DOHH2 (cell line): Measurements from ENCODE around the gene SLC6A19.

Experiments used
- H3F3A ChIP-seq: fragments of 200-600 bp; sonication (generic), shearing (Covaris generic); 2 replicates; pipeline ENCODE4 v1.6.0; 2016; ENCODE audit warnings: antibody characterized with exemption, mild to moderate bottlenecking; ENCODE audit not compliant: control insufficient read depth, insufficient read depth
- H3K27ac ChIP-seq: fragments of 200-600 bp; sonication (generic); 2 replicates; pipeline ENCODE4 v1.5.1; 2014; ENCODE audit warnings: low read depth, mild to moderate bottlenecking, low read length, moderate library complexity
- H3K27me3 ChIP-seq: fragments of 200-600 bp; sonication (generic); 2 replicates; pipeline ENCODE4 v1.6.1; 2014; ENCODE audit warnings: mild to moderate bottlenecking, low read length, mixed read lengths; ENCODE audit not compliant: control insufficient read depth
- H3K36me3 ChIP-seq: fragments of 200-600 bp; sonication (generic); 2 replicates; pipeline ENCODE4 v1.6.1; 2014; ENCODE audit warnings: mild to moderate bottlenecking, low read length, moderate library complexity, mixed read lengths; ENCODE audit not compliant: control insufficient read depth
- H3K4me1 ChIP-seq: fragments of 200-600 bp; sonication (generic); 2 replicates; pipeline ENCODE4 v1.6.1; 2014; ENCODE audit warnings: mild to moderate bottlenecking, low read length, mixed read lengths; ENCODE audit not compliant: control insufficient read depth
- H3K4me2 ChIP-seq: fragments of 200-600 bp; sonication (generic); 2 replicates; pipeline ENCODE4 v1.6.0; 2014; ENCODE audit warnings: mild to moderate bottlenecking, low read length, moderate library complexity
- H3K4me3 ChIP-seq: fragments of 200-600 bp; sonication (generic); 2 replicates; pipeline ENCODE4 v1.5.1; 2014; ENCODE audit warnings: mild to moderate bottlenecking, low read length, mixed read lengths
- H3K79me2 ChIP-seq: fragments of 200-600 bp; sonication (generic); 2 replicates; pipeline ENCODE4 v1.6.1; 2014; ENCODE audit warnings: mild to moderate bottlenecking, low read length, mixed read lengths; ENCODE audit not compliant: control insufficient read depth
- H3K9me2 ChIP-seq: fragments of 200-600 bp; sonication (generic); replicated peaks from 2 replicates; pipeline ENCODE4 v1.6.1; 2014; ENCODE audit warnings: mild to moderate bottlenecking, low read length, mixed read lengths; ENCODE audit not compliant: control insufficient read depth
- H3K9me3 ChIP-seq: fragments of 200-600 bp; sonication (generic); 2 replicates; pipeline ENCODE4 v1.6.1; 2014; ENCODE audit warnings: antibody characterized with exemption, low read length, mixed read lengths; ENCODE audit not compliant: control insufficient read depth, insufficient read depth
- H4K20me1 ChIP-seq: fragments of 200-600 bp; sonication (generic); 2 replicates; pipeline ENCODE4 v1.6.0; 2014; ENCODE audit warnings: low read depth, mild to moderate bottlenecking, antibody characterized with exemption, low read length, moderate library complexity; ENCODE audit not compliant: control insufficient read depth, insufficient read depth
- EZH2phosphoT487 ChIP-seq: fragments of 200-600 bp; sonication (generic); IDR thresholded peaks from 2 replicates; pipeline ENCODE4 v1.6.1; 2017; ENCODE audit warnings: borderline replicate concordance, mild to moderate bottlenecking, antibody characterized with exemption, low read length, moderate library complexity, mixed read lengths
- TF ChIP-seq, protein P1 (sequence below): fragments of 200-600 bp; sonication (generic); IDR thresholded peaks from one replicate; pipeline ENCODE4 v1.5.1; 2014; ENCODE audit warnings: antibody characterized with exemption, mild to moderate bottlenecking, low read depth, low read length; ENCODE audit not compliant: poor library complexity, severe bottlenecking

Gene SLC6A19

DNA sequence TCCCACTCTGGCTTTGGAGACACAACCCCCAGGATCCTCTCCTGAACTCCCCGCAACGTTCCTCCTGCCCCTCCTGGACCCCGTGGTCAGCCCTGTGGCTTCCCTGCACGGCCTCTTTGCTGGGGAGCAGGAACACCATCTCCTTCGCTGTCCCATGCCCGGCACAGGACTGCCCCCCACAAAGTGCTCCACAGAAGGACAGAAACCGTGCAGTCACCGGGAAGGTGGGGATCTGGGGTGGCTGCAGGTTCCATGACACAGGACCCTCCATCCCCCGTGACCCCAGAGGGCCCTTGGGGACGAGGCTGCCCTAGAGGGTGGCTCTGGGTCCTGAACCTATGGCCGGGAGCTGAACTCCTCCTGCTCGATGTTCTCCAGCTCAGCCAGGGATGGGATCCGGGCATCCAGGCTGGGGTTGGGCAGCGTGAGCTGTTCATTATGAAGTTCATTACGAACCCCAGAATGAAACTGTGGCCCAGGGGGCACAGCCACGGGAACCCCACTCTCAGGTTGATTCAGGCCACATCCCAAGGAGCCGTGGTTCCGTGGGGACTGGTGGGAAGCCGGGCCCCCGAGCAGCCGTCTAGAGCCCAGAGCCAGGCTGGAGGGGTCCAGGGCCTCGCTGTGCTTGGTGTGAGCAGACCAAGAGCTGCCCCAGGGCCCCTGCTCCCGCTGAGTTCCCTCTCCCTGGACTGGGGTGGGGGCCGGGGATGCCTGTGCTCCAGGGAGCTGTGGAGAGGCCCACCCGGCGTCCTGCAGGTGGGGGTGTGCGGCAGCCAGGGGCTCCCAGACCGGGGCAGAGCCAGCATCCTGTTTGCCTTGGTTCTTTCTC lies 684 bp upstream of the SLC6A19 start:
- H3K4me2 ChIP-seq = no peak overlapping the region
- TF ChIP-seq, protein P1, sequence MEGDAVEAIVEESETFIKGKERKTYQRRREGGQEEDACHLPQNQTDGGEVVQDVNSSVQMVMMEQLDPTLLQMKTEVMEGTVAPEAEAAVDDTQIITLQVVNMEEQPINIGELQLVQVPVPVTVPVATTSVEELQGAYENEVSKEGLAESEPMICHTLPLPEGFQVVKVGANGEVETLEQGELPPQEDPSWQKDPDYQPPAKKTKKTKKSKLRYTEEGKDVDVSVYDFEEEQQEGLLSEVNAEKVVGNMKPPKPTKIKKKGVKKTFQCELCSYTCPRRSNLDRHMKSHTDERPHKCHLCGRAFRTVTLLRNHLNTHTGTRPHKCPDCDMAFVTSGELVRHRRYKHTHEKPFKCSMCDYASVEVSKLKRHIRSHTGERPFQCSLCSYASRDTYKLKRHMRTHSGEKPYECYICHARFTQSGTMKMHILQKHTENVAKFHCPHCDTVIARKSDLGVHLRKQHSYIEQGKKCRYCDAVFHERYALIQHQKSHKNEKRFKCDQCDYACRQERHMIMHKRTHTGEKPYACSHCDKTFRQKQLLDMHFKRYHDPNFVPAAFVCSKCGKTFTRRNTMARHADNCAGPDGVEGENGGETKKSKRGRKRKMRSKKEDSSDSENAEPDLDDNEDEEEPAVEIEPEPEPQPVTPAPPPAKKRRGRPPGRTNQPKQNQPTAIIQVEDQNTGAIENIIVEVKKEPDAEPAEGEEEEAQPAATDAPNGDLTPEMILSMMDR = no peak
- TF ChIP-seq EZH2phosphoT487 = no peak
- no peaks in the 10 kb centered on the region for H3K36me3 ChIP-seq
- H3K4me3 ChIP-seq = no peak overlapping the region
- H3K4me1 ChIP-seq = no peaks in the 10 kb centered on the region
- H3K27ac ChIP-seq = no peak overlapping the region
- no peaks in the 10 kb centered on the region for H3K27me3 ChIP-seq
- H3F3A ChIP-seq = no peaks in the 10 kb centered on the region
- no peaks in the 10 kb centered on the region for H4K20me1 ChIP-seq
- no peaks in the 10 kb centered on the region for H3K79me2 ChIP-seq
- no peaks in the 10 kb centered on the region for H3K9me3 ChIP-seq
- no peaks in the 10 kb centered on the region for H3K9me2 ChIP-seq

DNA sequence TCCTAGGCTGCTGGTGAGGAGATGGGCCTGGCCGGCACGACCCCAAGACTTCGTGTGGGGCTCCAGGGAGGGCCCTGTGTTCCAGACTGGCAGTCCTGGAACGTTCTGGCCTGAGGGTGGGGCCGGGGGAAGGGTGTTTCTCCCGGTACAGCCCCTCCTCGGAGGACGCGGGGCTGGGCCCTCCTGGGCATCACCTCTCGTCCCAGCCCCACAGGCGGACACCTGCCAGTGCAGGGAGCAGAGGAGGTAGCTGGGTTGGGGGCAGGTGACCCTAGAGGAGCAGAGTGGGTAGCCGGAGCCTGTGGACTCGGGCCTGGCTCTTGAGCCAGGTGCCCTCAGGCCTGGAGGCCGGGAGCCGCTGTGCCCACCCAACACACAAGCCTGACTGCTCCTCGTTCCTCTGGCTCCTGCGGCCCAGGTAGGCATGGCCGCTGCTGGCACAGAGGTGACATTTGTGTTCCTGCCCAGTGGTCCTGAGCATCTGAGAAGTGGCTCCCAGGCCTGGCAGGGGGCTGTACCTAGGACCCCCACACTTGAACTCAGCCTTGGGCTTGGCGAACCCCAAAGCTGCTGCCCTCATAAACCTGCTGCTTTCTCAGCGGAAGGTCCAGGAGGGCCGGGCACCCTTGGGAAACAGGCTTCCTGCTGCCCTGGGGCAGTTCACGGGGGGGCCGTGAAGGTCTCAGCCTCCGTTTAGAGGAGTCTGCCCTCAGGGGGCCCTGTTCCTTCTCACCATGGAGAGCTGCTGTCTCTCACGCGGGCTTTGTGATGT lies 817 bp downstream of the SLC6A19 start:
- Histone ChIP-seq H3K27ac (no peak overlapping the region), H3K4me2 (no peak overlapping the region), H3K4me1 (no peaks in the 10 kb centered on the region), H3K27me3 (no peaks in the 10 kb centered on the region), H3K9me3 (no peaks in the 10 kb centered on the region), H4K20me1 (no peaks in the 10 kb centered on the region), H3F3A (no peaks in the 10 kb centered on the region), H3K79me2 (no peaks in the 10 kb centered on the region), H3K36me3 (no peaks in the 10 kb centered on the region), H3K4me3 (no peak overlapping the region), H3K9me2 (no peaks in the 10 kb centered on the region)
- TF ChIP-seq, protein P1 = no peak
- TF ChIP-seq EZH2phosphoT487 = no peak

DNA sequence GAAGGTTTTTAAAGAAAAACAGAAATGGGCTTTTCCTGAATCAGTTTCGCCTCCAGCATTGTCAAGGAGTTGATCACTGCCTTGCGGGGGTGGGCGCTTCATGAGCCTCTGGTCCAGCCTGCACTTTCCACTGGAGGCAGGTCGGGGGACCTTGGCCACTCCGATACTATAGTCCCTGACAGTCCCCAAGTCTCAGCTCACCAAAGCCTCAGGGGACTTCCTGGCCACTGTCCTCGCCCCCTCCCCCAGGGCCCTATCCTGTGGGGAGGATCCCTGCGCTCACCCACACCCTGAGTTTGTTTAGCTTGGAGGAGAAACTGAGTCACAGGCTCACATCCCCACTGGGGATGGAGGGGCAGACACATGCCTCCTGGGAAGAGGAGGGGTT lies 1.4 kb downstream of the SLC6A19 start:
- H3K4me2 ChIP-seq = no peak overlapping the region
- TF ChIP-seq EZH2phosphoT487 = no peak
- TF ChIP-seq, protein P1 = no peak
- no peak overlapping the region for H3K27ac ChIP-seq
- no peaks in the 10 kb centered on the region for H3K27me3 ChIP-seq
- H4K20me1 ChIP-seq = no peaks in the 10 kb centered on the region
- no peaks in the 10 kb centered on the region for H3K36me3 ChIP-seq
- H3K4me1 ChIP-seq = no peaks in the 10 kb centered on the region
- H3K9me2 ChIP-seq = no peaks in the 10 kb centered on the region
- H3F3A ChIP-seq = no peaks in the 10 kb centered on the region
- H3K79me2 ChIP-seq = no peaks in the 10 kb centered on the region
- no peaks in the 10 kb centered on the region for H3K9me3 ChIP-seq
- no peak overlapping the region for H3K4me3 ChIP-seq
